H1 (cell line): Measurements from ENCODE around the gene LGALS4. TPM values are rescaled to one million over a fixed set of nuclear protein-coding genes. Genes with fewer than 3 reads are reported as not detected.

Experiments used
- CTCF ChIA-PET: fragments of 300-600 bp; sonication (Branson Sonifier 250); formaldehyde crosslinking; loops from one replicate; lab custom pipeline; 2021; ENCODE audit not compliant: partially characterized antibody; lab: Charles Lee
- POLR2A ChIA-PET: fragments of 300-600 bp; sonication (Branson Sonifier 250); formaldehyde crosslinking; loops from one replicate; lab custom pipeline; 2021; ENCODE audit warnings: inconsistent platforms; ENCODE audit not compliant: partially characterized antibody; lab: Charles Lee
- DNase-seq, 2 experiments: peaks; one replicate each; pipeline versions ENCODE4 v3.0.0 to v3.0.0-alpha.2; 2010 to 2022; ENCODE audit warnings: low spot score in 2 of 2, low read depth in 1 of 2, mixed read lengths in 1 of 2
- FAIRE-seq: peaks from 2 replicates; lab custom pipeline; 2011; peaks lifted over from hg19 to GRCh38; lab: Jason Lieb, UNC
- H2AFZ ChIP-seq: 2 replicates; pipeline ENCODE4 v1.8.1; 2012; ENCODE audit warnings: low read length, inconsistent platforms
- H2AK5ac ChIP-seq: 2 replicates; pipeline ENCODE4 v1.6.1; 2013; ENCODE audit warnings: low read depth, low read length
- H2BK120ac ChIP-seq: replicated peaks from 2 replicates; pipeline ENCODE3; 2013; ENCODE audit warnings: low read depth, low read length, inconsistent platforms
- H2BK12ac ChIP-seq: 2 replicates; pipeline ENCODE4 v1.6.1; 2013; ENCODE audit warnings: low read depth, low read length
- H2BK15ac ChIP-seq: 2 replicates; pipeline ENCODE4 v1.6.1; 2013; ENCODE audit warnings: low read length
- H2BK20ac ChIP-seq: 2 replicates; pipeline ENCODE4 v1.6.1; 2013; ENCODE audit warnings: low read length
- H2BK5ac ChIP-seq: 2 replicates; pipeline ENCODE4 v1.6.1; 2013; ENCODE audit warnings: low read depth, low read length
- H3K14ac ChIP-seq: 2 replicates; pipeline ENCODE4 v1.6.1; 2013; ENCODE audit warnings: inconsistent platforms; ENCODE audit not compliant: insufficient read length
- H3K18ac ChIP-seq: 2 replicates; pipeline ENCODE4 v1.6.1; 2013; ENCODE audit warnings: low read length; ENCODE audit errors: extremely low read depth
- H3K23ac ChIP-seq: 2 replicates; pipeline ENCODE4 v1.6.1; 2013; ENCODE audit warnings: inconsistent platforms; ENCODE audit not compliant: insufficient read length
- H3K23me2 ChIP-seq: 2 replicates; pipeline ENCODE4 v1.6.1; 2013; ENCODE audit warnings: low read depth, low read length
- H3K27ac ChIP-seq: 2 replicates; pipeline ENCODE4 v1.6.1; 2011; ENCODE audit warnings: low read depth, low read length, inconsistent platforms
- H3K27me3 ChIP-seq, 4 experiments: replicated peaks in 1 of 4; 1 replicate in 1 of 4; 2 replicates in 3 of 4; pipeline versions ENCODE4 v1.6.1 to v1.8.1; 2011 to 2013; ENCODE audit warnings: low read length in 3 of 4, mild to moderate bottlenecking in 3 of 4, inconsistent platforms in 2 of 4, mixed read lengths in 2 of 4, moderate library complexity in 1 of 4; ENCODE audit not compliant: control insufficient read depth in 3 of 4, insufficient read depth in 3 of 4; ENCODE audit errors: extremely low read depth in 1 of 4
- H3K36me3 ChIP-seq, 4 experiments: 2 replicates each; pipeline versions ENCODE4 v1.6.1 to v1.8.1; 2011 to 2013; ENCODE audit warnings: mild to moderate bottlenecking in 4 of 4, low read length in 3 of 4, moderate library complexity in 2 of 4, control low read depth in 1 of 4, inconsistent platforms in 1 of 4; ENCODE audit not compliant: insufficient read depth in 4 of 4, control insufficient read depth in 2 of 4
- H3K4ac ChIP-seq: replicated peaks from 2 replicates; pipeline ENCODE3; 2013; ENCODE audit warnings: low read length, low read depth, mixed read lengths, inconsistent platforms; ENCODE audit not compliant: insufficient read length
- H3K4me1 ChIP-seq, 4 experiments: replicated peaks in 1 of 4; 1 replicate in 1 of 4; 2 replicates in 3 of 4; pipeline versions ENCODE4 v1.6.1 to v1.8.1; 2011 to 2013; ENCODE audit warnings: low read length in 3 of 4, inconsistent platforms in 2 of 4, mixed read lengths in 1 of 4; ENCODE audit not compliant: insufficient read depth in 4 of 4, control insufficient read depth in 3 of 4
- H3K4me2 ChIP-seq, 2 experiments: 2 replicates each; pipeline versions ENCODE4 v1.6.1 to v1.8.1; 2011 to 2013; ENCODE audit warnings: low read depth in 2 of 2, low read length in 2 of 2, control low read depth in 1 of 2, inconsistent platforms in 1 of 2, mild to moderate bottlenecking in 1 of 2; ENCODE audit not compliant: insufficient read depth in 1 of 2
- H3K4me3 ChIP-seq, 4 experiments: fragments of 200-600, 300-600 bp in 1 of 4; sonication (generic), shearing (Covaris generic), sonication (Bioruptor Twin) in 1 of 4; 2 replicates each; pipeline versions ENCODE4 v1.5.1 to v1.8.1; 2011 to 2016; ENCODE audit warnings: low read length in 4 of 4, low read depth in 3 of 4, control low read depth in 2 of 4, inconsistent platforms in 2 of 4, mild to moderate bottlenecking in 2 of 4, mixed read lengths in 1 of 4, moderate library complexity in 1 of 4; ENCODE audit not compliant: insufficient read depth in 2 of 4; ENCODE audit errors: extremely low read depth in 1 of 4
- H3K56ac ChIP-seq: replicated peaks from 2 replicates; pipeline ENCODE3; 2013; ENCODE audit warnings: low read depth, mild to moderate bottlenecking, mixed read lengths, low read length, inconsistent platforms; ENCODE audit not compliant: insufficient read length
- H3K79me1 ChIP-seq: 2 replicates; pipeline ENCODE4 v1.6.1; 2013; ENCODE audit warnings: low read depth, low read length, control low read depth
- H3K79me2 ChIP-seq, 2 experiments: 2 replicates each; pipeline versions ENCODE4 v1.6.1 to v1.8.1; 2012 to 2013; ENCODE audit warnings: low read length in 2 of 2, mild to moderate bottlenecking in 2 of 2, inconsistent platforms in 1 of 2; ENCODE audit not compliant: insufficient read depth in 2 of 2, control insufficient read depth in 1 of 2
- H3K9ac ChIP-seq, 4 experiments: replicated peaks in 1 of 4; 1 replicate in 1 of 4; 2 replicates in 3 of 4; pipeline versions ENCODE4 v1.6.1 to v1.8.1; 2011 to 2013; ENCODE audit warnings: low read depth in 3 of 4, low read length in 3 of 4, control low read depth in 2 of 4, mild to moderate bottlenecking in 2 of 4, moderate library complexity in 2 of 4, inconsistent platforms in 1 of 4; ENCODE audit errors: extremely low read depth in 1 of 4
- H3K9me3 ChIP-seq, 2 experiments: 2 replicates each; pipeline versions ENCODE4 v1.6.1 to v1.8.1; 2012 to 2013; ENCODE audit warnings: mild to moderate bottlenecking in 2 of 2, moderate library complexity in 2 of 2, control low read depth in 1 of 2, inconsistent platforms in 1 of 2, low read depth in 1 of 2, low read length in 1 of 2, mixed read lengths in 1 of 2; ENCODE audit not compliant: insufficient read depth in 2 of 2
- H4K20me1 ChIP-seq, 2 experiments: replicated peaks in 1 of 2; 2 replicates each; pipeline versions ENCODE3 to v1.8.1; 2011 to 2013; ENCODE audit warnings: inconsistent platforms in 2 of 2, low read length in 2 of 2, mild to moderate bottlenecking in 1 of 2; ENCODE audit not compliant: insufficient read depth in 2 of 2, control insufficient read depth in 1 of 2
- H4K5ac ChIP-seq: 2 replicates; pipeline ENCODE4 v1.6.1; 2013; ENCODE audit warnings: low read length, low read depth, mixed read lengths, inconsistent platforms; ENCODE audit not compliant: insufficient read length
- H4K8ac ChIP-seq: 2 replicates; pipeline ENCODE4 v1.8.0; 2013; ENCODE audit warnings: mild to moderate bottlenecking, moderate library complexity, low read length, inconsistent platforms; ENCODE audit not compliant: insufficient read depth; ENCODE audit errors: extremely low read depth
- H4K91ac ChIP-seq: replicated peaks from 2 replicates; pipeline ENCODE3; 2013; ENCODE audit warnings: low read length, mixed read lengths, inconsistent platforms; ENCODE audit not compliant: insufficient read length
- ATF3 ChIP-seq: IDR thresholded peaks from 2 replicates; pipeline ENCODE4 v1.6.1; 2011; ENCODE audit warnings: low read depth, mild to moderate bottlenecking, low read length; ENCODE audit not compliant: insufficient read depth
- BACH1 ChIP-seq: IDR thresholded peaks from 2 replicates; pipeline ENCODE4 v1.6.1; 2012; ENCODE audit warnings: low read length, improper control_type of control experiment
- GABPA ChIP-seq: IDR thresholded peaks from 2 replicates; pipeline ENCODE4 v1.6.1; 2011; ENCODE audit warnings: mild to moderate bottlenecking, low read length, moderate library complexity, borderline replicate concordance; ENCODE audit not compliant: insufficient read depth
- HDAC2 ChIP-seq, 2 experiments: fragments of 300-600 bp in 1 of 2; sonication (generic) in 1 of 2; IDR thresholded peaks; 2 replicates each; pipeline ENCODE4 v1.6.1; 2011 to 2012; ENCODE audit warnings: low read depth in 2 of 2, low read length in 2 of 2, mild to moderate bottlenecking in 2 of 2, moderate library complexity in 2 of 2, borderline replicate concordance in 1 of 2, inconsistent platforms in 1 of 2
- KDM5A ChIP-seq: fragments of 200-600 bp; IDR thresholded peaks from 2 replicates; pipeline ENCODE4 v1.7.1; 2012; ENCODE audit warnings: mild to moderate bottlenecking, low read length, inconsistent platforms, mixed read lengths
- SRF ChIP-seq: IDR thresholded peaks from 2 replicates; pipeline ENCODE4 v1.6.1; 2011; ENCODE audit warnings: mild to moderate bottlenecking, low read depth, low read length, moderate library complexity
- TCF12 ChIP-seq: IDR thresholded peaks from 2 replicates; pipeline ENCODE4 v1.6.1; 2011; ENCODE audit warnings: low read depth, mild to moderate bottlenecking, low read length
- WGBS, 2 experiments: shearing (Covaris generic) in 1 of 2; methylation state at CpG; one replicate each; pipeline versions ENCODE4 v1.1.6 to v1.1.7; 2013 to 2015; ENCODE audit warnings: low lambda C conversion rate in 2 of 2, mixed read lengths in 2 of 2, inconsistent platforms in 1 of 2, low coverage in 1 of 2, missing lambda C conversion rate in 1 of 2; ENCODE audit not compliant: insufficient replicate concordance in 2 of 2, insufficient coverage in 1 of 2, insufficient read length in 1 of 2; ENCODE audit errors: extremely low coverage in 1 of 2, missing lambda C conversion rate in 1 of 2; 5-methylcytosine and 5-hydroxymethylcytosine counted together
- polyA plus RNA-seq, 7 experiments: library from polyadenylated mRNA; depleted of rRNA in 3 of 7; stranded (reverse) in 5 of 7; unstranded in 2 of 7; fragments of >200 nt in 5 of 7; fragments of 200-250 nt in 2 of 7; gene quantifications; 1 replicate in 5 of 7; 2 replicates in 1 of 7; 4 replicates in 1 of 7; pipeline versions ENCODE4 v1.2.1 to v1.2.3, GENCODE V29; 2011 to 2013; ENCODE audit warnings: missing spikeins in 2 of 7, mixed read lengths in 2 of 7
- total RNA-seq: library from RNA; stranded (reverse); fragmentation: NEBNext Ultra II Directional; extraction: Animal tissue kit (Norgen Biotek cat#: 25700); gene quantifications from 2 replicates; pipeline ENCODE4 v1.2.1, GENCODE V29; 2021
- TF ChIP-seq, protein P1 (sequence below), 3 experiments: IDR thresholded peaks; 1 replicate in 2 of 3; 2 replicates in 1 of 3; pipeline versions ENCODE4 v1.5.1 to v1.6.1; 2011; ENCODE audit warnings: low read length in 3 of 3, mild to moderate bottlenecking in 3 of 3, inconsistent platforms in 2 of 3, low read depth in 1 of 3, moderate library complexity in 1 of 3; ENCODE audit not compliant: insufficient read depth in 1 of 3; ENCODE audit errors: control extremely low read depth in 1 of 3

The LGALS4 gene
- total and polyA plus RNA-seq, 2 of the 8 experiments (the other 6 are each of a cell fraction or from before 2014, with no cell fraction given) = 0.32 to 0.37 TPM

- no peak overlapping the region for H3K23ac ChIP-seq
- H3K9ac ChIP-seq = no peak overlapping the region
- H3K9me3 ChIP-seq = no peaks in the 10 kb centered on the region
- H2BK5ac ChIP-seq = no peak overlapping the region
- no peak overlapping the region for H4K5ac ChIP-seq
- no peak overlapping the region for H3K4ac ChIP-seq
- no peaks in the 10 kb centered on the region for H3K79me2 ChIP-seq
- H2AFZ ChIP-seq = no peak overlapping the region; the same call in 1 of the 2 replicates
- H3K23me2 ChIP-seq = no peaks in the 10 kb centered on the region
- no peak overlapping the region for H3K4me3 ChIP-seq
- no peak overlapping the region for H2BK15ac ChIP-seq
- WGBS, 2 experiments = 88% methylated on average over 16 of the region's 17 CpGs; no CpG with 5 or more reads in 1 of the 2 experiments
- H3K36me3 ChIP-seq = no peaks in the 10 kb centered on the region
- no peak overlapping the region; the same call in 1 of the 2 replicates for H2AK5ac ChIP-seq
- H3K4me2 ChIP-seq = no peak overlapping the region
- no peak overlapping the region for H3K56ac ChIP-seq
- DNase-seq = no peak
- no peak overlapping the region for H3K27ac ChIP-seq
- H3K14ac ChIP-seq = no peak overlapping the region
- no peak overlapping the region for H2BK20ac ChIP-seq
- POLR2A ChIA-PET = no interaction called here
- H4K91ac ChIP-seq = no peak overlapping the region
- no peak overlapping the region for H2BK120ac ChIP-seq
- TF ChIP-seq TCF12 (no peak), BACH1 (no peak), GABPA (no peak), KDM5A (no peak), ATF3 (no peak), HDAC2 (IDR thresholded peaks at IDR 0.05; ENCODE audit: borderline replicate concordance in 1 of 2, low read depth in 2 of 2, low read length in 2 of 2) (no peak), SRF (no peak)
- TF ChIP-seq, protein P1, sequence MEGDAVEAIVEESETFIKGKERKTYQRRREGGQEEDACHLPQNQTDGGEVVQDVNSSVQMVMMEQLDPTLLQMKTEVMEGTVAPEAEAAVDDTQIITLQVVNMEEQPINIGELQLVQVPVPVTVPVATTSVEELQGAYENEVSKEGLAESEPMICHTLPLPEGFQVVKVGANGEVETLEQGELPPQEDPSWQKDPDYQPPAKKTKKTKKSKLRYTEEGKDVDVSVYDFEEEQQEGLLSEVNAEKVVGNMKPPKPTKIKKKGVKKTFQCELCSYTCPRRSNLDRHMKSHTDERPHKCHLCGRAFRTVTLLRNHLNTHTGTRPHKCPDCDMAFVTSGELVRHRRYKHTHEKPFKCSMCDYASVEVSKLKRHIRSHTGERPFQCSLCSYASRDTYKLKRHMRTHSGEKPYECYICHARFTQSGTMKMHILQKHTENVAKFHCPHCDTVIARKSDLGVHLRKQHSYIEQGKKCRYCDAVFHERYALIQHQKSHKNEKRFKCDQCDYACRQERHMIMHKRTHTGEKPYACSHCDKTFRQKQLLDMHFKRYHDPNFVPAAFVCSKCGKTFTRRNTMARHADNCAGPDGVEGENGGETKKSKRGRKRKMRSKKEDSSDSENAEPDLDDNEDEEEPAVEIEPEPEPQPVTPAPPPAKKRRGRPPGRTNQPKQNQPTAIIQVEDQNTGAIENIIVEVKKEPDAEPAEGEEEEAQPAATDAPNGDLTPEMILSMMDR (IDR thresholded peaks at IDR 0.05; ENCODE audit: control extremely low read depth in 1 of 3, insufficient read depth in 1 of 3, low read depth in 1 of 3, low read length in 3 of 3) = no peak
- TF ChIP-seq, all 59 proteins: peak for 0
- Histone ChIP-seq H2BK12ac (no peak overlapping the region), H4K20me1 (no peaks in the 10 kb centered on the region), H3K4me1 (no peaks in the 10 kb centered on the region), H3K79me1 (no peaks in the 10 kb centered on the region), H3K27me3 (no peaks in the 10 kb centered on the region), H3K18ac (no peak overlapping the region), H4K8ac (0 out of 2 replicates have a peak overlapping the region, but pooled peaks have one; percentile 18)
- CTCF ChIA-PET = interaction anchor here (0.5 kb wide), 1 partner anchor 25 kb away, joined by 3 read pairs; no protein-coding TSS in a partner anchor
- FAIRE-seq = no peak
Measured at GRCh38 chr19:38808741-38809140, 4.0 kb downstream of the LGALS4 start.
